Limb (tissue), 2 donors: ENCODE data around the gene SUMF2.
"Not testable (repeated sequence)": the region's sequence is repeated elsewhere in the genome, so short reads cannot be mapped to it uniquely, and the experiment has no call there.

ENCODE experiments used
- DNase-seq, 2 donors: peaks; one replicate each; pipeline ENCODE4 v3.0.0-alpha.2; 2016; ENCODE audit errors: extremely low spot score in 2 of 2

The SUMF2 gene

DNA sequence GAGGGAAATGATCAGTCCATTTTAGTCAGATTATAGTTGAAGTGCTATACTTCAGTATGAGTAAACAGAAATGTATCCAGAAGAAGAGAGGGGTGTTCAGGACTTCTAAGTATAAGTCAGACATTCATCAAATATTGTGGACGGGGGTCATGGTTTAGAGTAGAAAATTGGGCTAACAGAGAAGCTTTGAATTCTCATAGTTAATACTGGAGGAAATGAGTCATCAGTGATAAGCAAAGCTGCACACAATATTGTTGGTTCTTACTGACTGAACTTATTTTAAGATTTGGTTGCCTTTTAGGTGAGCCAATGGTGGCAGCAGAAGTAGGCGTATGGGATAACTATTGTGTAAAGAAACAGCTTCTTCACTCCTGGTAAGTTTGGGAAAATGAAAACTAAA lies 1.7 kb upstream of the SUMF2 start:
- DNase-seq: no peak

DNA sequence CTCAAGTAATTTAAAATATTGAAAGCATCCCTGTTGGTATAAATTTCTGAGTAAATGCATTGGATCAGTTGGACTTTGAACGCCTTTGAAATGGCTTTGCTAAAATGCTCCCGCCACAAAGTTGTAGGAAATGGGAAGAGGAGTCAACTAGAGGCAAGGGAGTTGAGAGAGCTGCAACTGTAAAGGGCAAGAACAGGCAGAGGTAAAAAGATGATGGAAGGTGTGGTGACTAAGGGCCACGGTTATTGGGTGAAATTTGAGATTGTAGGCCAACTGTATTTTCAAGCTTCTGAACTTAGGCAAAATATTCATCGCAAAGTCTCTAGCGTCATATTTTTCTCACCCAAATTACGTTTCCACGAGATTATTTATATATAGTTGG lies 595 bp upstream of the SUMF2 start:
- no peak for DNase-seq

- not testable (repeated sequence) for DNase-seq
Observed at GRCh38 chr7:56066376-56066775, 2.3 kb downstream of the SUMF2 start.

- peak; percentile 75 to 83 for DNase-seq
Observed at GRCh38 chr7:56074371-56074791, 10.3 kb downstream of the SUMF2 start.

DNA sequence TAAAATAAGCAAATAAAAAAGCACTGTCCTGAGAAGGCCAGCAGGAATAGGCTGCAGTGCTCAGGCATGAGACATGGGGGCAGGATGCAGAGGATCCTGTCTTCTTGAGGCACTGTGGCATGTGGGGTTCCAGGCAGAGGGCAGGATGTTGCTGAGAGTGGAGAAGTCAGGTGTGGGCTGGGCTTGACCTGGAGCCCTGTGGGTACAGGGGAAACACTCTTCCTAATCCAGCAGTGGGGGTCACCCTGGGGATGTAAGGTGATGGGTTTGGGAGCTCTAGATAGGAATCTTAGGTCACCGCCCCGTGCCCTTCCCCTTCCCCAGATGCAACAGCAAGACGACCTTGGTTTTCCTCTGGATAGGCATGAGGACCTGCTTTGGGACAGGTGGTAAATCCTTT lies 13.6 kb downstream of the SUMF2 start:
- no peak for DNase-seq

- DNase-seq: no peak
Observed at GRCh38 chr7:56078196-56078595, 14.1 kb downstream of the SUMF2 start.

DNA sequence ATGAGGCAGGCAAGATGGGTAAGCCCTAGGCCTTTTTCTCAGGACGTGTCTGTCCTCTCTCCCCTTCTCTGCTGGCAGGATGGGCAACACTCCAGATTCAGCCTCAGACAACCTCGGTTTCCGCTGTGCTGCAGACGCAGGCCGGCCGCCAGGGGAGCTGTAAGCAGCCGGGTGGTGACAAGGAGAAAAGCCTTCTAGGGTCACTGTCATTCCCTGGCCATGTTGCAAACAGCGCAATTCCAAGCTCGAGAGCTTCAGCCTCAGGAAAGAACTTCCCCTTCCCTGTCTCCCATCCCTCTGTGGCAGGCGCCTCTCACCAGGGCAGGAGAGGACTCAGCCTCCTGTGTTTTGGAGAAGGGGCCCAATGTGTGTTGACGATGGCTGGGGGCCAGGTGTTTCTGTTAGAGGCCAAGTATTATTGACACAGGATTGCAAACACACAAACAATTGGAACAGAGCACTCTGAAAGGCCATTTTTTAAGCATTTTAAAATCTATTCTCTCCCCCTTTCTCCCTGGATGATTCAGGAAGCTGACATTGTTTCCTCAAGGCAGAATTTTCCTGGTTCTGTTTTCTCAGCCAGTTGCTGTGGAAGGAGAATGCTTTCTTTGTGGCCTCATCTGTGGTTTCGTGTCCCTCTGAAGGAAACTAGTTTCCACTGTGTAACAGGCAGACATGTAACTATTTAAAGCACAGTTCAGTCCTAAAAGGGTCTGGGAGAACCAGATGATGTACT lies 15.5 kb downstream of the SUMF2 start:
- no peak for DNase-seq

- DNase-seq: not testable (repeated sequence)
Observed at GRCh38 chr7:56080726-56081435, 16.8 kb downstream of the SUMF2 start.

- no peak for DNase-seq
Observed at GRCh38 chr7:56081626-56082340, 17.7 kb downstream of the SUMF2 start.

DNA sequence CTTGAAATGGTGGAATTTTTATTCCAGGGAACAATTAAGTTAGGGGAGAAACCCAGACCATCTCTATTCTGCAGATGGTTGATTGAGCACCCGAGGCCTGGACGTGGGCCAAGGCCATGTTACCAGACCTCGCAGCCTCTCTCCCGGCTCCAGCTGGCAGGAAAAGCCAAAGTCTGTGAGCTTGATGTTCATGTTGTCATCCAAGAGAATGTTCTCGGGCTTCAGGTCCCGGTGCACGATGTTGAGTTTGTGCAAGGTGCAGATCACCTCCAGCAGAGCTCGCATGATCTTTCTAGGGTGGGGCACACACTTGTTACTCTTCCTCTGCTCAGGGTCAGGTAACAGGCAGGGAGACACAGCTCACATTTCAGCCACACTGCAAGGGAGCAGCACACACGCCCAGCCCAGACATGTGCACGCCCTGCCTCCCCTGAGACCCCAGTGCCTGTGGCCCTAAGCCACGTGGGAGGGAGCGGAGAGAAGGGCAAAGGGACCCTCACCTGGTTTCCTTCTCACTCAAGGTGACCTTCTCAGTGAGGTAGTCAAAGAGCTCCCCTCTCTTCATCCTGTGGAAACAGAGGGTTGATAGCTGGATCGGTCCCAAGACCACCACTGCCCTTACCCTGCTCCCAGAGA lies 19.2 kb downstream of the SUMF2 start:
- no peak for DNase-seq

GRCh38 chr7:56086761-56087160 lies 22.7 kb downstream of the SUMF2 start:
- no peak for DNase-seq

- DNase-seq: no peak
Observed at GRCh38 chr7:56087445-56087844, 23.4 kb downstream of the SUMF2 start.

DNA sequence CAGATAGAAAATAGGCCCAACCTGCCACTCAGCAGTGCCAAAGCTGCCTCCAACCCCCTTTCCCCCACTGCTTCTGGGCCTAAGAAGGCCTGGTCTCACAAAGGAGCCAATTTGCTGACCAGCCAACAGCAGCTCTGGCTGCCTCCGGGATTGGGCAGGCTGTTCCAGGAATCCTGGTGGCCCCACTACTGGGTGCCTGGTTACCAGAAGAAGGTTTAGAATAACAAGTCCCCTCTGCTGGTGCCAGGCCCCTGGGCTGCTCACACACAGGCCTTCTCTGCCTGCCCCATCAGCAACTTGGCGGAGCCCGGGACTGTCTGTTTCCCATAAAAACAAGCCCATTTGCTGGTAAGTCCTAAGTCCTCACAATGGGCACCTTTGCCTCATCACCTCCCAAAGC lies 27.5 kb downstream of the SUMF2 start:
- no peak for DNase-seq

DNA sequence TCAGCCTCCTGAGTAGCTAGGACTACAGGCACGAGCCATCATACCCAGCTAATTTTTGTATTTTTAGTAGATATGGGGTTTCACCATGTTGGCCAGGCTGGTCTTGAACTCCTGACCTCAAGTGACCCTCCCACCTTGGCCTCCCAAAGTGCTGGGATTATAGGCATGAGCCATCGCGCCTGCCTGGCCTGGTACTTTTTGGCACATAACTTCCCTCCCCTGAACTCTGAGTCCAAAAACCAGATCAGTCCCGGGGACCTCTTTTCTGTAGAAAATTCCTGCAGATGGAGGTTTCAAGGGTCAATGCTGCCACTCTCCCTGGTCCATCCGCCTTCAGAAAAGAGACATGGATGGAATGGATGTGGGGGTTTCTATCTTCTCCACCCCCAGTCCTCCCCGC lies 28.3 kb downstream of the SUMF2 start:
- DNase-seq: not testable (repeated sequence)

GRCh38 chr7:56092789-56093531 lies 28.9 kb downstream of the SUMF2 start, which contains the start of gene PHKG1:
Gene PHKG1, minus strand, starts transcription at chr7:56092952. Its CDS starts 4,011 bp downstream, at chr7:56088941.
- DNase-seq: peak; percentile 51 to 61

GRCh38 chr7:56097700-56098099 lies 33.6 kb downstream of the SUMF2 start:
- no peak for DNase-seq

- not testable (repeated sequence) for DNase-seq
Observed at GRCh38 chr7:56098187-56099008, 34.3 kb downstream of the SUMF2 start.

DNA sequence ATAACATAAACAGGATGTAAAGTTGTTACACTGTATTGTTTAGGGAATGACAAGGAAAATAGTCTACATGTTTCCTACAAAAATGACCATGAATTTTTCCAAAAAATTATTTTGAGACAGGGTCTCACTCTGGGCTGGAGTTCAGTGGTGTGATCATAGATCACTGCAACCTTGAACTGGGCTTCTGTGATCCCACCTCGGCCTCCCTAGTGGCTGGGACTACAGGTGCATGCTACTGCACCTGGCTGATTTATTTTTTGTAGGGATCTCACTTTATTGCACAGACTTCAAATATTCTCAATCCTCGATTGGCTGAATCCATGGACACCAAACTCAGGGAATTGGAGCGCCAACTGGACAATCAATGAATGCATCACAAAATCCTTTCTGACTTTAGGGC lies 35.6 kb downstream of the SUMF2 start:
- no peak for DNase-seq

DNA sequence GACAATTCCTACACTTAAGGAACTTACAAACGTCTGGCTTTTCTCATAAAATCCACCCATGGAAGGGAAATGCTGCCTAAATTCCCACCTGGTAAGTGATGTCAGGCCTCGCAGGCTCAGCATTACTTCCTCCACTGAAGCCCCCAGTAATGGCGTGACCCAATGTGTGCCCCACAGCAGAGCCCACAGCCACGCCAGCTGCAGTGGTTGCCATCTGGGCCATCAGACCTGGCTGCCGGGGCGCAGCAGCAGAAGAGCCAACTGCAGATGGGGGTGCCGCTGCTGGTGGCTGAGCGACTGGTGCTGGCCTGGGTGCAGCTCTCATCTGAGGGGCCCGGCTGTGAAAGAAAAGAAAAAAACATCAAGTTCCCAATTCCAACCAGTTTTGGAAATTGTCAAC lies 40.1 kb downstream of the SUMF2 start:
- DNase-seq: not testable (repeated sequence)

DNA sequence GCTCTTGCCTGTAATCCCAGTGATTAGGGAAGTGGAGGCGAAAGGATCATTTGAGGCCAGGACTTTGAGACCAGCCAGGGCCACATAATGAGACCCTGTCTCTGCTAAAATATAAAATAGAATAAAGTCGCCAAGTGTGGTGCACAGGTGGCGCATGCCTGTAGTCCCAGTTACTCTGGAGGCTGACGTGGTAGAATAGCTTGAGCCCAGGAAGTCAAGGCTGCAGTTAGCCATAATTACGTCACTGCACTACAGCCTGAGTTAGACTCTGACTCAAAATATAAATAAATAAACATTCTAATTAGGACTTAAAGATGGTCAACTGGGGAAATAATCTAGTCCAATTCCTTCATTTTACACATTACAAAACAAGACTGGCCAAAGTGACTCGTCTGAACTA lies 41.4 kb downstream of the SUMF2 start:
- no peak for DNase-seq
